Breast epithelium (tissue), 4 donors: ENCODE results near the gene GPC4. TPM values are rescaled to one million over a fixed set of nuclear protein-coding genes. Genes with fewer than 3 reads are reported as not detected.

ENCODE experiments used
- DNase-seq, 2 donors: peaks; one replicate each; pipeline ENCODE4 v3.0.0-alpha.2; 2019; ENCODE audit warnings: low spot score in 2 of 2
- H3K27ac ChIP-seq, 2 donors: fragments of 200-600 bp; sonication (generic) in 1 of 2; one replicate each; pipeline ENCODE4 v1.5.1; 2016 to 2019; ENCODE audit warnings: mild to moderate bottlenecking in 1 of 2
- H3K27me3 ChIP-seq, 2 donors: fragments of 200-600 bp; sonication (generic) in 1 of 2; one replicate each; pipeline versions ENCODE4 v1.5.1 to v1.6.0; 2017 to 2019; ENCODE audit warnings: control low read depth in 1 of 2, mild to moderate bottlenecking in 1 of 2
- H3K36me3 ChIP-seq: fragments of 200-600 bp; one replicate; pipeline ENCODE4 v1.5.1; 2019
- H3K4me1 ChIP-seq, 2 donors: fragments of 200-600 bp; sonication (generic); one replicate each; pipeline ENCODE4 v1.5.1; 2016 to 2019; ENCODE audit warnings: control low read depth in 1 of 2
- H3K4me3 ChIP-seq, 3 donors: fragments of 200-600 bp; sonication (generic); 1 replicate in 2 of 3; 2 replicates in 1 of 3; pipeline ENCODE4 v1.5.1; 2016 to 2019; ENCODE audit warnings: mild to moderate bottlenecking in 3 of 3, moderate library complexity in 2 of 3
- H3K9me3 ChIP-seq, 2 donors: fragments of 200-600 bp; sonication (generic) in 1 of 2; one replicate each; pipeline ENCODE4 v1.5.1; 2016 to 2019; ENCODE audit warnings: control low read depth in 1 of 2
- CTCF ChIP-seq, 3 donors: fragments of 450-650 bp; IDR thresholded peaks; one replicate each; pipeline ENCODE4 v1.5.1; 2016 to 2017; ENCODE audit warnings: antibody characterized with exemption in 3 of 3, mild to moderate bottlenecking in 3 of 3, moderate library complexity in 3 of 3
- POLR2A ChIP-seq: fragments of 450-650 bp; IDR thresholded peaks from one replicate; pipeline ENCODE4 v1.6.1; 2016; ENCODE audit warnings: antibody characterized with exemption, mild to moderate bottlenecking, moderate library complexity
- POLR2AphosphoS5 ChIP-seq, 3 donors: sonication (generic); formaldehyde crosslinking; IDR thresholded peaks; one replicate each; pipeline ENCODE4 v1.6.1; 2017; ENCODE audit warnings: antibody characterized with exemption in 3 of 3
- intact Hi-C: fragments of 100-400 bp; cut with DNase I; formaldehyde crosslinking; loops from one replicate; pipeline ENCODE4 v1.15.1; 2023; ENCODE audit warnings: low total_unique reads
- total RNA-seq, 3 donors: library from RNA; depleted of rRNA; stranded (reverse); fragments of >200 nt; gene quantifications; one replicate each; pipeline ENCODE4 v1.1.0, GENCODE V29; 2016

GPC4 gene
- total RNA-seq, 3 donors from 2014 or later, result 4.5 to 7.7 (median 5.2) TPM

- Histone ChIP-seq H3K27me3 (peaks cover 0 to 40% of the 10 kb centered on the region in 2 donors), H3K4me1 (no peaks in the 10 kb centered on the region), H3K36me3 (no peaks in the 10 kb centered on the region), H3K27ac (no peak overlapping the region), H3K4me3 (no peak overlapping the region), H3K9me3 (no peaks in the 10 kb centered on the region)
- no peak for DNase-seq
- intact Hi-C loops, result no loop called here
- TF ChIP-seq POLR2A, result no peak
- no peak for TF ChIP-seq POLR2AphosphoS5 (IDR thresholded peaks at IDR 0.05)
- TF ChIP-seq CTCF (IDR thresholded peaks at IDR 0.05), result no peak
Observed at GRCh38 chrX:133265331-133265730, 150.0 kb downstream of the GPC4 start.

- Histone ChIP-seq H3K9me3 (no peaks in the 10 kb centered on the region), H3K36me3 (no peaks in the 10 kb centered on the region), H3K27ac (no peak overlapping the region), H3K4me1 (no peaks in the 10 kb centered on the region), H3K27me3 (peaks cover 0 to 47% of the 10 kb centered on the region in 2 donors), H3K4me3 (no peak overlapping the region)
- intact Hi-C loops, result no loop called here
- TF ChIP-seq POLR2AphosphoS5 (IDR thresholded peaks at IDR 0.05), result no peak
- no peak for DNase-seq
Observed at GRCh38 chrX:133258481-133258880, 156.8 kb downstream of the GPC4 start.

- H3K27me3 ChIP-seq, result peaks cover 0 to 37% of the 10 kb centered on the region in 2 donors
- no peak for DNase-seq
- no peaks in the 10 kb centered on the region for H3K36me3 ChIP-seq
- H3K27ac ChIP-seq, result no peak overlapping the region
- H3K4me3 ChIP-seq, result no peak overlapping the region
- H3K4me1 ChIP-seq, result no peaks in the 10 kb centered on the region
- TF ChIP-seq CTCF (IDR thresholded peaks at IDR 0.05), result no peak
- TF ChIP-seq POLR2A, result no peak
- TF ChIP-seq POLR2AphosphoS5 (IDR thresholded peaks at IDR 0.05), result no peak
- intact Hi-C loops, result no loop called here
- H3K9me3 ChIP-seq, result no peaks in the 10 kb centered on the region
Observed at GRCh38 chrX:133254666-133255065, 160.6 kb downstream of the GPC4 start.

- peaks cover 16 to 27% of the 10 kb centered on the region in 2 donors for H3K9me3 ChIP-seq
- no peaks in the 10 kb centered on the region for H3K4me1 ChIP-seq
- no peak overlapping the region for H3K4me3 ChIP-seq
- no peak overlapping the region for H3K27ac ChIP-seq
- DNase-seq, result no peak
- peaks cover 0 to 20% of the 10 kb centered on the region in 2 donors for H3K27me3 ChIP-seq
- no peak for TF ChIP-seq POLR2A
- no peak for TF ChIP-seq POLR2AphosphoS5 (IDR thresholded peaks at IDR 0.05)
- TF ChIP-seq CTCF (IDR thresholded peaks at IDR 0.05), result no peak
- intact Hi-C loops, result no loop called here
- no peaks in the 10 kb centered on the region for H3K36me3 ChIP-seq
Observed at GRCh38 chrX:133251204-133251603, 164.1 kb downstream of the GPC4 start.

- Histone ChIP-seq H3K4me3 (no peak overlapping the region), H3K9me3 (peaks cover 24 to 34% of the 10 kb centered on the region in 2 donors), H3K36me3 (no peaks in the 10 kb centered on the region), H3K27me3 (peaks cover 0 to 16% of the 10 kb centered on the region in 2 donors), H3K4me1 (no peaks in the 10 kb centered on the region), H3K27ac (no peak overlapping the region)
- TF ChIP-seq POLR2AphosphoS5 (IDR thresholded peaks at IDR 0.05) (no peak), POLR2A (no peak)
- no peak for DNase-seq
- intact Hi-C loops, result no loop called here
Observed at GRCh38 chrX:133250184-133251100, 164.8 kb downstream of the GPC4 start.

Other genes starting within 250 kb of the GPC4 start
- gene TFDP3, start 197.1 kb downstream of the GPC4 start, total RNA-seq, result not detected